GM19438 (cell line): ENCODE data around the gene AUTS2.

Source experiments
- ATAC-seq: cut with Tn5 transposase; IDR thresholded peaks from one replicate; pipeline ENCODE4 v1.9.1; 2021; ENCODE audit warnings: low read depth; ENCODE audit not compliant: unreplicated experiment

The AUTS2 gene

DNA sequence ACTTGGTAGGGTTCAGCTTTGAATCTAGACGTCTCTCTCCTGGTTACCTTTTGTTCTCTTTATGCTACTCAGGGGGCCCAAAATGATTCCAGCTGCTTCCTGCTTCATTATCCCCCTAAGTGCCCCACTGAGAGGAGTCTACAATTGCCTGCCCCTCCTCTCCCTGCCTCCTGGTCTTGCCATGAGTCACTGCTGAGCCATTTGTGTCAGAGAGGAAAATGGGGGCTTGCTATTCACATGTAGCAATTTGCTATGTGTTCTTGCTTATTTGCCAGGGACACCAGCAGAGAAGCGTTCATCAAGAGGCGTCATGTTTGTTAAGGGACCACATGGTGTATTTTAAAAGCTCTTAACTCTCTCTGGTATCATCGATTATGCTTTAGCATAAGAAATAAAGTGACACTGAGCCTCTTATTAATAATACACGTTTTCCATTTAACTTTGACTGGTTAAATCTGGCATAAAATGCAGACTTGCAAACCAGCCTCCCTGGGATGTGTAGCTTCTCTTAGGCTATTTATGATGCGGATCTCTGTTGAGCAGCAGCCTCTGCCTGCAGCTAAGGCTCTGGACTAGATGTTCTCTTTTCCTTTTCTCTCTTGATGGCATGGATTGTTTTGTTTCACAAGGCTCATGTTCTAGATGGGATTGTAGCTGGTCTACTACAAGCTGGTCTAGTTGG lies 239.3 kb downstream of the AUTS2 start:
- ATAC-seq, result no peak

DNA sequence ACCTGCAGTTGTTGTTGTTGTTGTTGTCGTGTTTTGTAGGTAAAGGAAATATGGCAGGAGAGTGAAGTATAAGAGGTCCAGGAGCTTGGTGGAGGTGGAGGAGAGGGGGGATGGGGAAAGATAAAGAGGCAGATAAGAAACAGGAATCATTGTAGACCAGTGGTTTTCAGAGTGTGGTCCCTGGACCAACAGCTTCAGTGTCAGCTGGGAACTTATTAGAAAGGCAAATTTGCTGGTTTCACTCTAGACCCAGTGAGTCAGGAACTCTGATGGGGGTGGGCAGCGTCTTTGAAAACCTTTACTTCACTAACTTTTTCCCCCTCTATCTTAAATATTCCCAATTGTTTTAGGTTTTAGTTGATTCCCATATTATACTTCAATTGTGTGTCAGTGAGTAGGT lies 241.5 kb downstream of the AUTS2 start:
- no peak for ATAC-seq

DNA sequence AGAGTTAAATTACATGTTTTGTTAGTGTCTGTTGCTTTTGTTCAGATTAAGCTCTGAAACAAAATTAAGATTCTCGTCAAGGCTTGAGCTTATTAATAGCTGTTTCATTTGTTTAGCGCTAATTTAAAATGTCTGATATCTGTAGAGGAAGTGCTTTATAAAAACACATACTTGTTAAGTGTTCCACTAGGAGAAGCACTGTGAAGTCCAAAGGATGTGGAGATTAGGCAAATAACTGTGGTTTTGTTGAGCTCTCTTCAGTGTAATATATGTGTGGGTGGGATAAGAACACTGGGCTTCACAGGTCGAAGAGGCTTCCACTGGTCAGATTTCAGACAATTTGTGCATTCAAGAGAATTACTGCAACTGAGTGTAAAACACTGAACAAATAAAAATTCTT lies 242.0 kb downstream of the AUTS2 start:
- no peak for ATAC-seq

DNA sequence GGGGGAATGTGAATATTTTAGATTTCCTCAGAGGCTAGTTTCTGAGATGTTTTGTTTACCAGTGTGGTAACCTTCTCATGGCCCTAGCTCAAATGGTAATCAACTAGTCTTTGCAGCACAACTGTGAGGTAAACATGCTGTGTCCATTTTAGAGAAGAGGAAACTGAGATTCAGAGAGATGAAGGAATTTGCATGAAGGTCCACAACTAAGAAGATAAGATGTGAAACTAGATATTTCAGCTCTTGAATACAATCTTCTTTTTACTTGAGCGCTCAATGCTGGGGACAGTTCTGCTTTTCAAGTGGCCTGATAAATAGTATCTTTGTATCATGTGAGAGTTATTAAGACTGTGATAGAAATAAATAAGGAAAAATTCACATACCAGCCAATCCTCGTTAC lies 245.4 kb downstream of the AUTS2 start:
- ATAC-seq, result no peak

DNA sequence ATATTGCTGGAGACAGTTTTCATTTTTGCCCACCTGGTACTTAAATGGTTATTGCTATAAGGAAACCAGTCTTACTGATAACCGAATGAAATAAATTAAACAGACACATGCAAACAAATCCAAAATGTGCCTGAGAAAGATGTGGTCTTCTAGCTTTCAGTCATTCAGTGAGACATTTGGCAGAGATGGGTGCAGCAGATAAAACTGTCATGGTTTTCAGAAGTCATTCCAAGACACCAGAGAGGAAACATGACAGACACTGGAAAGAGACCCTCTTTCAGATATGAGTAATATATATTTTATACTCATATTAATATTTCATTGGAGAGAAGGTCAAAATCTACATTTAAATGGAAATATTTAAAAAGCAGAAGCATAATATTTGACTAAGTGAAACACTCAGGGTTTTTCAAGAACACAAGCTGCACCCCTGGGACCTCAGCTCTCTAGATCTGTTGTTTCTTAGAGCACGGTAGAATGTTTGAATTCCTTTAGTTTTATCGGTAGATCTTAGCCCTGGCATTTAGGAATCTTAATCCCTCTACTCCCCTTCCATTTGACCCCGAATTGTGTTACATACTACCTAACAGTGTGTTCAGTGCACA lies 246.1 kb downstream of the AUTS2 start:
- ATAC-seq, result no peak

DNA sequence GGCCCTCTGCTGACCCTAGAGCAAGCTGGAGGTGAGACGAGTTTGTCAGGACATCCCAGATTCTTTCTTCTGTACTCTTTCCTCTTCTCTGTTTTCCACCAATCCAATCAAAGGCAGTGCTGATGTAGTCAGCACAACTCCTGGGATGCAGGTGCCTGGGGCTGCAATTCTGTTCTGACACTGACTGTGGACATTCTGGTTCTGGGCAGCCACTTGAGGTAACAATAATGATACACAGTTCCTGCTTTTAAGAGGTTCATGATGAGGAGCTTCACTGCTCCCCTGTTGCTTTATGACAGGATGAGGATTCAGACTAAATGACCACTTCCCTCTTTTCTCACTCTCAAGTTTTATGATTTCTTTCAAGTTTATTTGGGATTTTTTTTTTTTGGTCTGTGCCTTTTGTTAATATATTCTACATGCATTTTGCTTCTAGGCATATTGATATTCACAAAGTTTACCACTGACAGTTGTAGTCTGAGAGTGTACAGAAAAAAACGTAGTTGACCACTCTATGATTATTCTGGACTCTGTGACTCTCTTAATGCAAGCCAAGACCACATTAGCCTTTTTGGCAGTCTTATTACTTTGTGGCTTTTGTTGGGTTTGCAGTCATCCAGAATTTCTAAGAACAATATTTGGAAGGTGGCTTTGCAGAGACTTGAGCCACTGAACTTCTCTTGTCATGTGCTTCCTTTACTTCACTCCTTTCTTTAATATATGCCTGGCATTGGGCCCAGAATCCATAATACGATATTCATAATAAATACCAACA lies 247.6 kb downstream of the AUTS2 start:
- ATAC-seq, result no peak

DNA sequence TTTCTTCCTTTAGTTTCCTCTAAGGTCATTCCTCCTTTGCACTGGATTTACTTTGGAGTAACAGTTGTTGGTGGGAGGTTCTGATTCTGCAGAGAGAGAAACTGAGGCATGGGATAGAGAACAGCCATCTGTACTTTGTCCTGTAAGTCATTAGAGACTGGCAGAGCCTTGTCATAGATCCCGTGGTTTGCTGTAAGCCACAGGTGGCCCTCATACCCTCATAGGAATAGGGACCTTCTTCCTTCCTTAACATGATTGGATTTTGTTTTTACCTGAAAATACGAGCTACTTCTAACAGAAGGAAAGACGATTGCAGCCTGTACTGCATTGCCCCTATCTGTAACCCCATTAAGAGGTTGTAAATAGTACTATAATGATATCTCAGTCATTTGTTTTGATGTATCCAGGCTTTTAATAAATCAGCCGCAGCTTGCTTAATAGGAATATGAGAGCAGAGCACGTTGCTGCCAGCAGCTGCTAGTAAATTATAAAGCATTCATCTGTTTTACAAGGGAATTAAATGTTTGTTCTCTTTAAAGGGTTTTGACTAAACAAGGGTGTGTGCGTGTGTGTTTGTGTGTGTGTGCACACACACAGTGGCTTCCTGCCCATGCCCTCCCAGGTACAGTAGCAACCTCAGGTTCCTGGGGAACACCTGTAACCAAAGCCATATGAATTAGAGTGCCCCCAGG lies 249.8 kb downstream of the AUTS2 start:
- ATAC-seq, result no peak

DNA sequence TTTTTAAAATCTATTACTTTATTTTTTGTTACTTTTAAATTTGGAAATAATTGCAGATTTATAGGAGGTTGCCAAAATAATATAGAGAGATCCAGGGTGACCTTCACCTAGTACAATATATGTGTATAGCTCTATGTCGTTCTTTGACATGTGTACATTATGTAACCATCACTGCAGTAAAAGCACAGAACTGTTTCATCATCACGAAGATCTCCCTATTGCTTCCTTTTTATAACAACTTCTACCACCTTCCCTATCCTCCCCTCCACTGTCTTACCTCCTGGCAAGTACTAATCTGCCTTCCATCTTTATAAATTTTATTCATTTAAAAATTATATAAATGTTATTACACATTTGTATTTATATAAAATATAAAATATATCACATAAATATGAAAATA lies 251.0 kb downstream of the AUTS2 start:
- ATAC-seq, result no peak

DNA sequence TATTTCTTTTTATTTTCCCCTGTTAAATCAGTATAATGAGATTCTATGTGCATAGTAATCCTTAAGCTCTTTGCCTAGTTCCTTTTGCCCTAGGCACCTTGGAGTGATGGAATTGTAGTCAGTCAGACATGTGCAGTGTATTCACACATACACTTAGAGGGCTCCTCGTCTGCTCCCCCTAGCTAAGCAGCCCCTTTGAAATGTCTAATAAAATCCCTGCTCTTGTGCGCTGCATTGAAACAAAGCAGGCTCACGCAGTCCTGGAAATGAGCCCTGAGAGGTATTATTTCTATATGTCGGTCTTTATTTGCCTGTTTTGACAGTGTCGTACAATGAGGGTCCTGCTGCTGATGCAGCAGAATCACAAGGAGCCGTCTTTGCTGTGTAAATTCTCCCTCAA lies 258.7 kb downstream of the AUTS2 start:
- no peak for ATAC-seq

DNA sequence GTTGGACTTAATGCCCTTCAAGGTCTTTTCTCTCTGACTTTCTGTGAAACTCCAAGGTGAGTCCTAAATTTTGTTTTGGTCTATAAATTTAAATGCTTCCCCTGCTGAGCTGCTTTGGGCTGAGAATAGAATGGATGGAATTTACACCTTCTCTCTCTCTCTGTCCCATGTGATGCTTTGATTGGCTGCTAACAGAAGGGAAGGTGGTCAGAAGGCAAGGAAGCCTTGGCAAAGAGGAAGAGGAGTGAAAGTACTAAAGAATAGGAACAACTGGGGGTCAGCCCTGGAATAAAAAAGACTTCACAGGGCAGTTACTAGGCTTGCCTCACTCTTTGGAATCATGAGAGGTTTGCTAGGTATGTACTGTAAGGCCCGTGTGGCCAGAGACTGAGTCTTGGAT lies 260.2 kb downstream of the AUTS2 start:
- no peak for ATAC-seq

DNA sequence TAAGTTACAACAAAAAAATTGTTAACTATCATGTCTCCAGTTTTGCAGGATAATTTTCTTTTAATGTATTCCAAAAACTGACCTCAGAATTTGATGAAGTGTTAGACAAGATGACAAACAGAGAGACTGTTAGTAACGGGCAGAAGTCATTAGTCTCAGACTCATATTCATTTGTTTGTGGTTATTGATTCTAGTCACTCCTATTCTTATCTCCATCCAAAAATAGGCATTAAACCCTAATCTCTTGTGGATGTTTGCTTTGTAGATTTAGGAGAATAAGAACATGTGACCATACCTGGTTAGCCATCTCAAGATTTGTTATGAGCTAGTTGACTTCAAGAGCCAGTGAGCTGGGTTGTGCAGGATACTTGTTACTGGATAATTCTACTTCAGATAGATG lies 261.1 kb downstream of the AUTS2 start:
- ATAC-seq, result no peak

DNA sequence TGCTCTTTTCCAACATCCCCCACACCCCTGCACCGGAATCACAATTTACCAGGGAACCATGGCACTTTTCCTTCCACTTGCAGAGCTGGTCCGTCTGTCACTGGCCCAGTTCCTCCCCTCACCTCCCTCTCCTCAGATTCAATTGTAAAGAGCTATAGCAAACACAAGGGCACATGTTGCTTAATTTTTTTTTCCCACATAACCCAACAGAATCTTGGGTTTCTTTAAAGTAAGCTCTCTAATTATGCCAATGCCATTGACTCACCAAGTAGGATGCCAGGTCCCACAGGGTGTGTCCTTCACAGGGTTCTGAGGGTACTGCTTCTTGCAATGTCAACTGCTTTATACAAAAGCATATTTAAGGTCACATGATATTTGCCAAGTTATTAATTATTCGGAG lies 262.2 kb downstream of the AUTS2 start:
- no peak for ATAC-seq

DNA sequence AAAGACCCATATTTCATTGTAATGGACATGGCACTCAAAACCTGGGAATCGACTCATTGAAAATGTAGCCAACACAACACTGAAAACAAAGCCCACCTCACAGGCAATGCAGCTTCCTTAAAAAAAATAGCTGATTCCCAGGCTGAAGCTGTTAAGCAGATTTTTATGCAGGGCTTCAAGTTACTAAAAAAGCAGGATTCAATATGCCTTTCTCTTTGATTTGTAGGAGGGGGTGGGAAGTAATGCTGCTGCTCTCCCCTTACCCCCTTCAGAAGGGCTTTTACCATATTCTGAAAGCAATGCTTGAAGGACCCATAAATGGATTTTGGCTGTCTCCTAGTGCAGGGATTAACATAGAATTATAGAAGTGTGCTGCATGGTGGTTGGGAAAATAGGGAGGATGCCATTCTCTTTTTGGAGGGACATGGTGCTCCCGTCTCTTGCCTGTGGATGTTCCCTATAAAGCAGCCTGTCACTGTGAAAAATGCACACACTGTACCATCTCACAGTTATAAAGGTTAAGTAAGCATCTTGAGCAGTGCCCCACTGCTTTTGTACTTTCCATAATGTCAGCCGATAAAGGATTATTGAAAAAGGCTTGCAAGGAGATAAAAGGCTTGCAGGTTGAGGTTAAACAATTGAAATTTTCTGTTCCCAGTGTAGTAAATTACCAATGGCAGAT lies 262.8 kb downstream of the AUTS2 start:
- ATAC-seq, result no peak

DNA sequence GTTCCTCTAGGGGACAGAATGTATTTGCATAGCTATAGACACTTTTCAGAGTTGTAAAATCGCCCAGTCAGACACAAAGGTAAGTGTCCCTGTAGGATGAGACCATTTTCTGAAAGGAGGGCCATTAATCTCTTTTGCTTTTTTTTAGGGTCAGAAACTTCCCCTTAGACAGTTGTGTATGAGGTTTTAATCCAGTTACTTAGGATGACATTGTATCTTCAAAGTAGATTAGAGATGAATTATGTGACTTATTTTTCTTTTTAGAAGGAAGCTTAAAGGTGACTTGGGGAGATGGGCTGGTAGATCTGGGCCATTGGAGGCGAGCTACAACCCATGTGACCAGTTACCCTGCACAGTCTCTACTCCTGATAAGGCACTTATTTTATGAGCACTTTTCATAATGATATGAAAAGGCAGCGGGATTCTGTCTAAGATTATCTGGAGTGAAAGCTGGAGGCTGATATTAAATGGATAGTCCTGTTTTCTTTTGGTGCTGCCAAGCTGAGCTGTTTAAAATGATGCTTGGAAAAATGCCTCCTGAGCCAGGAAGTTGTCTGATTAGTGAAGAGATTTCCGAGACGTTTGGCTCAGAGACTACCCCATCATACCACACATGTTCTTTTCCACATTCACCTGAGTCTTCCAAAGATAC lies 264.3 kb downstream of the AUTS2 start:
- ATAC-seq, result no peak

DNA sequence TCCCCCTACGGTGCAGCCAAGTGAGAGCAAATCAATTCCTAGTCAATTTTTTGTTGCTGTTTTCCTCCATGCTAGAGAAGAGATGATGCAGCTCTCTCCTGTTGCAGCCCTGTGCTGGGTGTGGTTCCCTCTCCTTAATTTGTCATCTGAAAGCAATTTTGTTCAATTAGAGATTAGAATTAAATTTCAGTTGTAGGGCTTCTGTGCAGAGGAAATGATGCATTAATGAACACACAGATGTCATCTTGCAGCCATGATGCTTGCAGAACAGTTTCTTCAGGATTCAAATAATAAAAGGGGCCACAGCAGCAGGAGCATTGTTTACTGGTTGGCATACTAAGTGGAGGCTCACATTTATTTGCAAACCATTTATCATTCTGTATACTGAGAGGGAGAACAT lies 266.0 kb downstream of the AUTS2 start:
- no peak for ATAC-seq

DNA sequence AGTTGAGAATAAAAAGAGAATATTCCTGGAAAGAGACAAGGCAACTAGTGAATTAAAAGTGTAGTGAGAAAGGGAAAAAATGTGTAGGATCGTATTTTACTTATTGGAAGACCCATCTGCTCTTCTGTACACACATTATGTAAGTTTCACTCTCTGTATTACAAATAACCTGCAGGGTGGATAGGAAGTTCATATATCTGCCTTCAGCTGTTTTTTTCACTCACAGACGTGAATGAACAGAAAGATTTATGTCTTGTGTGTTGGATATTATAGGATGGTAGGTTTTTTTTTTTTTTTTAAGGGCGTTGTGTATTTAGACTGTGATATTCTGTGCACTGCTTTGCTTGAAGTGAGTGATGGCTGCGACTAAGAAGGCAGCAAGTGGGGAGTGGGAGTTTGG lies 266.5 kb downstream of the AUTS2 start:
- ATAC-seq, result no peak

DNA sequence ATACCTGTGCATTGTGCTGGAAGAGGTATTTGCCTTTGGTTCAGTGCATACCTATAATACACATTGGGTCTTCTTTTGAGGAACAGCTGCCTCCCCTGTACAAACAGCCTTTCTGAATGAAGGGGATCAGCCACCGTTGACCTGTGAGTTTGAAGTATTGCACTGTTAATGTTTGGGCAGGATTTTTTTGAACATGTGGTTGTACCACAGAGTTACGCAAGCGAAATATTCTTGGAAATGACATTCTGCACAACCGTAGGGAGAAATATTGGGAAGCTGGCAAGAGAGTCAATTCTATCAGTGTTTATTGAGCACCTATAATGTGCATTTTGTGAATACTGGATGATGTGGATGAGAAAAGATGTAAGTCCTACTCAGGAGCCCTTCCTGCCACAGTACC lies 270.6 kb downstream of the AUTS2 start:
- no peak for ATAC-seq

DNA sequence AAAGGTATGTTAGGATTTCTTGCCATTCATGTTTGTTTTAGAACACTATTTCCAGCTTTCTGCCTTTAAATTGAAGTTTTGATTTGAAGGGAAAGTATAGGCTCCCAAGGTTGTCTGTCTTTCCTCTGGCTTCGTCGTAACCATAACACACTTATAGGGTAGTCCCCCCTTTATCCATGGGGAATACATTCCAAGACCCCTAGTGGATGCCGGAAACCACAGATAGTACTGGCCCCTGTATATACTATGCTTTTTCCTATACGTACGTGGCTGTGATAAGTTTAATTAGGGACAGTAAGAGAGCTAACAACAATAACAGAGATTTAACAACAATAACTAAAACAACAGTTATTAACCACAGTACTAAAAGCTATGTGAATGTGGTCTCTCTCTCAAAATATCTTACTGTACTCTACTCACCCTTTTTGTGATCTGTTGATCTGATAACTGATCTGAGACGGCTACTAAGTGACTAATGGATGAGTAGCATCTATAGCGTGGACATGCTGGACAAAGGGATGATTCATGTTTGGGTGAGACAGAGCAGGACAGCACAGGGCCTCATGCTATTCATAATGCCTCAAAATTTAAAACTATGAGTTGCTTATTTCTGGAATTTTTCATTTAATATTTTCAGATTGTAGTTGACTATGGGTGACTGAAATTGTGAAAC lies 273.1 kb downstream of the AUTS2 start:
- no peak for ATAC-seq

DNA sequence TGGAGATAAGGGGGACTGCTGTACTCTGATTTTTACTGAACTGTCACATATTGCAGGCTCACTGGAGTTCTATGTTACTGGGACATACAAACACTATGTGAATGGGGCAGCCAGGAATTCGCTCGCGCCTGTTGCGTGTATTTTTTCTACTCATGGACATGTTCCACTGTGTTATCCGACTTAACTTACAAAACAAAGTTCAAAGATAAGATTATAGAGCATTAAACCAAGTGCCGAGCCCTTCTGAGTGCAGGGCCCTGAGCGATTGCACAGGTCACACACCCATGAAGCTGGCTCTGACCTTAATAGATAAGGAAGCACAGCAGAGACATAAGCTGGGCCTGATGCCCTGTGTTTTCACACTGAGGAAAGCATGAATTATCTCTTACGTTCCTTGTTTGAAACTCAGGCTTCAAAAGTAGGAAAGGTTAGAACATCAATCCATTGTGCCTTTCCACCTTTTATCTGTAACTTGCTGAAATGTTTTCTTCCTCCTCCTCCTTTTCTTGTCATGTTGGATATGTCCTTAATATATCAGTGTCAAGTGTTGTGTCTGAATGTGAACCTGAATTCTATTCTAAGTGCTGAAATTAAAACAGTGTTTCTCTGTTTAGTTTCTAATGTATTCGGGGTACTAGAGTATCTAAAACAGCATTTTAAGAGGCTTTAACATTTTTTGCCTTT lies 273.8 kb downstream of the AUTS2 start:
- no peak for ATAC-seq
